Ramos (cell line): ENCODE measurements around the gene ACVR1B.
"Not testable (repeated sequence)": the region's sequence is repeated elsewhere in the genome, so short reads cannot be mapped to it uniquely, and the experiment has no call there.

Experiments used
- in situ Hi-C: fragments of 300-500 bp; cut with MboI; formaldehyde crosslinking; loops from one replicate; pipeline ENCODE4 v1.14.3; 2022; ENCODE audit warnings: low sequenced_read_pairs; ENCODE audit not compliant: unreplicated experiment

ACVR1B gene

DNA sequence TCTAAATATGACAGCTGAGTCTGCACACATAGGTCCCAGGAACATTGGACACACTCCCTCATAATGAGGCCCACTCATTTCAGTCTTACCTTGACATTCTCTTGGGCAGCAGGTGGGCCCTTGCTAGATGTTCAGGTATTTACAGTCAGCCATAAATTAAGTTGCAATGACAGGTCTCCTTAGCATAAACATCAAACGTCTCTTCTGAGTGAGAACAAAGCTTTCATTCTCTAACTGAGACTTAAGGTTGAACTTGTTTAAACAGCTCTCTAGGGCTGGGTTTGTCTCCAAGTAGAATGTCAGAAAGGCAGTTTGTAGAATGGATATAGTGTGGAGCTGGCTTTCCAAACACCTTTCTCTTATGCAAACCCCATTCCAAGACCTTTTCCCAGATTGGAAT, 10.3 kb downstream of the ACVR1B start:
- in situ Hi-C loops = no loop called here

- in situ Hi-C loops = no loop called here
Measured at GRCh38 chr12:51962737-51963136, 11.2 kb downstream of the ACVR1B start.

- in situ Hi-C loops = no loop called here
Measured at GRCh38 chr12:51963477-51963876, 12.0 kb downstream of the ACVR1B start.

- in situ Hi-C loops = no loop called here
Measured at GRCh38 chr12:51969643-51970042, 18.1 kb downstream of the ACVR1B start.

- in situ Hi-C loops = no loop called here
Measured at GRCh38 chr12:51970904-51971646, 19.6 kb downstream of the ACVR1B start.

GRCh38 chr12:51971679-51972421, 20.4 kb downstream of the ACVR1B start:
- in situ Hi-C loops = no loop called here

- in situ Hi-C loops = no loop called here
Measured at GRCh38 chr12:51972422-51972812, 20.9 kb downstream of the ACVR1B start.

DNA sequence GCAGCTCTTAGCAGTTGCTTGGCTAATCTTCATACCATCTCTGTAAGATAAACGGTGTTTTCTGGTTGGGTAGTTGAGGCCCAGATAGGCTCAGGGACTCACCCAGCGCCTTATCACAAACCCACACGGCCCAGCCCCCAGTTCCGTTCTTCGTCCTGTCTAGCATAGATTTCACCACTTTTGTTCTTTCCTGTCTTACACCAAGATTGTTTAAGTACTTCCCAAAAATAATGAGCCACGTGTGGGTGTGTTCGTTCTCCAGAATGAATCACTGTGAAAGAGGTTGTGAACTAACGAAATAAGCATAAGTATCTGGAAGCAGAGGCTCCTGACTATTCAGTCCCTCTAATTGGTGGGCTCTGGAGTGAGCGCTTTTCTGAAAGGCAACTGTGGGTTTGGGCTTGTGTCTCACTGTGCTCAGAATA, 21.4 kb downstream of the ACVR1B start:
- in situ Hi-C loops = no loop called here

DNA sequence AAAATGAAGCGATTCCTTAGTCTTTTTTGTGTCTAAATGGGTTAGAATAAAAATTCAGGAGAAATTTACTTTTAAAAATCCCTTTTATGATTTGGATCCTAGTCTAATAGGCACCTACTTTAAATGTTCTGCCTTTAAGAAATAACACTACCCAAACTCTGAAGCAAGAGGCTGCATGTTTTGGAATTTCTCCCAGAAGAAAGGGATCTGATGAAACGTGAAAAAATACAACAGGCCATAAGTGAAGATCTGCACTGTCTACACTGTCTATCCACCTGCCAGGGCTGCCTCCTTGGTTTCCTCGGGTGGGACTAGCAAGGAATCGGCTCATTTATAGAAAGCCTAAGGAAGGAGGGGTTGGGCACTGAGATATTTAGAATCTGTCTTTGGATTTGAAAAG, 22.1 kb downstream of the ACVR1B start:
- in situ Hi-C loops = no loop called here

DNA sequence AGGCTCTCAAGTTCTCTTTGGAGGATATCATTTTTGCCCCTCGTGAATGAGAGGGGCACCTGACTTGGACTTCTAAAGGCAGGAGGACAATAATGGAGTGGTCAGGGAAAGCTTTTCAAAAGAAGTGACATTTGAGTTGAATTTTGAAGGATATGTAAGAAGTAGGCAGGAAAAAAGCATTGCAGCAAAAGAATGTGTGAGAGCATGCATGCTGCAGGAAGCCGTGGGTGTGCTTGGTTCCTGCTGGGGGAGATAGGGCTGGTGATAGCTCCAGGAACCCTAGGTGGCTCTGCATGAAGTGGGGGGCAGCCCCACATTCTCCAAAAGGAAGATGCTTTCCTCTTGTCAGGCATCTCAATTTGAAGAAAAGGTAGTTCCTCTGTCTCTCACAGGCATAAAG, 23.1 kb downstream of the ACVR1B start:
- in situ Hi-C loops = no loop called here

GRCh38 chr12:51975196-51975595, 23.7 kb downstream of the ACVR1B start:
- in situ Hi-C loops = no loop called here

DNA sequence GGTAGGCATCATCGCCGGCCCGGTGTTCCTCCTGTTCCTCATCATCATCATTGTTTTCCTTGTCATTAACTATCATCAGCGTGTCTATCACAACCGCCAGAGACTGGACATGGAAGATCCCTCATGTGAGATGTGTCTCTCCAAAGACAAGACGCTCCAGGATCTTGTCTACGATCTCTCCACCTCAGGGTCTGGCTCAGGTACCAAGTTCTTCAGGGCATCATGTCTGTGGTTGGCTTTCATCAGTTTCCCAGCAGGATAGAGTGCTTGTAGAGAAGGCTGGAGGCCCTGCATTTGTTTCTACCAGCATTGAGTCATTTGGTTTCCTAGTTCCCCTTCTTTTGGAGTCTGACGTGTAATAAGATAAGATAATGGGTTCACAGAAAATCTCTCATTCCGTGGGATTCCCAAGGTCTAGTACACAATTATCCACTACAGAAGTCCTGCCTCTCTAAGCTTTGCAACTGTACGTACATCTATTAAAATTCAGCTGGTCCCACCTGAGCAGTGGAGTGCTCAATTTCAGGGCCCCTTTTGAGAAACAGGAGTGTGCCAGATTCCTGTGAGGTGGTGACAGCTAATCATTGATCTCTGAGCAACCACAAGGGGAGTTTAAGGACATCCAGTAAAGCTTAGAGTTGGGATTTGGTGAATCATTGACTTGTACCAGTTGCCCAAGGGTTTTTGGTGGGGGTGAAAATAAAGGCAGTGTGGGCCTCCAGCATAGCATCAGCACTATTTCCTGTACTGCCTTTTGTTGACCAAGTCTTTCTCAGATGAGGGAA, 25.1 kb downstream of the ACVR1B start:
- in situ Hi-C loops = no loop called here

DNA sequence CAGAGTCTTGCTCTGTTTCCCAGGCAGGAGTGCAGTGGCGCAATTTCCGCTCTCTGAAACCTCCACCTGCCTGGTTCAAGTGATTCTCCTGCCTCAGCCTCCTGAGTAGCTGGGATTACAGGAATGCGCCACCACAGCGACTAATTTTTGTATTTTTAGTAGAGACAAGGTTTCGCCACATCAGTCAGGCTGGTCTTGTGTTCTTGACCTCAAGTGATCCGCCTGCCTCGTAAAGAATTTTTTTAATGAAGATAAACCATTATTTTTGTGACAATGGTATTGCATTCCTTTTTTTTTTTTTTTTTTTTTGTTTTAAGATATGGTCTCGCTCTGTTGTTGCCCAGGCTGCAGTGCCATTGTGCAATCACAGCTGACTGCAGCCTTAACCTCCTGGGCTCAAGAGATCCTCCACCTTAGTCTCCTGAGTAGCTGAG, 25.8 kb downstream of the ACVR1B start:
- in situ Hi-C loops = no loop called here

DNA sequence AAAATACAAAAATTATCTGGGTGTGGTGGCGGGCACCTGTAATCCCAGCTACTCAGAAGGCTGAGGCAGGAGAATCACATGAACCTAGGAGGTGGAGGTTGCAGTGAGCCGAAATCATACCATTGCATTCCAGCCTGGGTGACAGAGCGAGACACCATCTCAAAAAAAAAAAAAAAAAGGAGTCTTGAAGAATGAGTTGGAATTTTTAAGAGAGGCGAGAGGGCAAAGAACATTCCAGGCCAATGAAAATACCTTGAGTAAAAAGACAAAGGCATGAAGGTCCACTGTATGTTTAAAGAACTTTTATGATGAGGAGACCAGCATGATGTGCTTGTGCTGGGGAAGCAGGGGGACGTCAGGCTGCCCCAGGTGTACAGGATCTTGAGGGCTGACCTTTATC, 27.8 kb downstream of the ACVR1B start:
- in situ Hi-C loops = not testable (repeated sequence)

DNA sequence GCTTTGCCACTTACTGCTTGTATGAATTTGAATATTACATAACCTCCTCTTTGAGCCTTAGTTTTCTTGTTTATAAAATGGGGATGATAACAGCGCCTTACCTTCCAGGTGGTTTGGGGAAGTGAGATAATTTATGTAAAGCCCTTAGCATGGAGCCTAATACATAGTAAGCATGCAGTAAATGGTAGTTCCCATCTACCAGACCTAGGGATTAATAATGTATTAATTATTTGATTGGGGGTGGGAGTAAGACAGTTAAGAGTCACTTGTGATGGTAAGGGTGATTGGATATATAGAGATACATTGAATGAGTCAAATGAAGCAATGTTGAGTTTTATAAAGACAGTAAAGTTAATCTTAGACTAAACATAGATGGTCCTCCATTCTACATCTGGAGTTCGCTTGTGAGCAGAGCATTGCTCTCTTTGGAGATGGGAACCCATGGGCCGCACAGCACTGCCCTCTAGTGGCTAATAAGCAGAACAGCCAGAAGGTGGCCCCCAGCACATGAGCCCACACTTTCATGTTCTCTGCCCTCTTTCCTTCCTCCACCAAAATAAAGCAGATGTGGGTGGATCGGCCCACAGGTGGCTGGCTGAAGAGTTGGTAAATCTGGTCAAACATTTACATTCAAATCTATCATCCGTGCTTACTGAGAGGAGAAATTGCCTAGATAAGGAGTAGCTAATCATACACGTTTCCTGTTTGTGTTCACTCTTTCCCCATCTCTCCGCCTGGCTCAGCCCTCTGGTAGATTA, 28.7 kb downstream of the ACVR1B start:
- in situ Hi-C loops = no loop called here

- in situ Hi-C loops = no loop called here
Measured at GRCh38 chr12:51980809-51981127, 29.3 kb downstream of the ACVR1B start.

- in situ Hi-C loops = no loop called here
Measured at GRCh38 chr12:51984657-51985056, 33.2 kb downstream of the ACVR1B start.

DNA sequence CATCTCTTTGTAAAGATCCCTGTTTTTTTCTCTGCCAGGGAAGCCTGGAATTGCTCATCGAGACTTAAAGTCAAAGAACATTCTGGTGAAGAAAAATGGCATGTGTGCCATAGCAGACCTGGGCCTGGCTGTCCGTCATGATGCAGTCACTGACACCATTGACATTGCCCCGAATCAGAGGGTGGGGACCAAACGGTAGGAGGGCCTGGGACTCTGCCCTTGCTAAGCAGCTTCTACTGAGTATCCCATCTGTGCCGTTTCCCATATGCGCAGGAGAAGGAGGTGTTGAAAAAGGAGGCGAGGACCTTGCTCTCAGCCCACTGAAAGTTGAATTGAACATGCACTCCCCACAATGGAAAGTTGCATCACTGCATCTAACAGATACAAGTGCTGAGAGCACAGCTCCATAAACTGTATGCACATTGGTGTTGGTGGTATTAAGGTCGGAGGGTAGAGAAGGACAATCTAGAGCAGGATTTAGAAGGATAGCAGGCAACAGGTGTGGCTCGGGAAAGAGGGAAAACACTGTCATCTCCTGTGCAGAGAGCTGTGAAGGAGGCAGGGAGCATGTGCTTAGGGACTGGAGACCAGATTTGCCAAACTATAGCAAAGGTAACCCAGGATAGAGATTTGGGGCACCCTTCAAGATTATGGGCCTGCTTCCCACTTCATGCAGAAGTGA, 33.8 kb downstream of the ACVR1B start:
- in situ Hi-C loops = no loop called here

DNA sequence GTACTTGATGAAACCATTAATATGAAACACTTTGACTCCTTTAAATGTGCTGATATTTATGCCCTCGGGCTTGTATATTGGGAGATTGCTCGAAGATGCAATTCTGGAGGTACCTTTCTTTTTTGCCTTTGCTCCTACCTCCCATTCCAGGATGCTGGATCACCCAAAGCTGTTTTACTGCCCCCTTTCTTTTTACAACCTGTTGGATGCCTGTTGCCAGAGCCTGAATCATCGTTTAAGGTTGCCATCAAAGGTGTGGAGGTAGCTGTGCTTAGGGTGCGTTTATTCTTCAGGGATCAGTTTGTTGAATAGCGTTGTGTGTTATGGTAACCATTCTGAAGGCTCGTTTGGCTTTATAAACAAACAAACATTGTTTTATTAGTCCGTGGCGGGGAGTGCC, 35.3 kb downstream of the ACVR1B start:
- in situ Hi-C loops = no loop called here

- in situ Hi-C loops = no loop called here
Measured at GRCh38 chr12:51992246-51992645, 40.7 kb downstream of the ACVR1B start.
